Fibroblast of lung (primary cell): Measurements from ENCODE around the gene RMDN2. TPM values are rescaled to one million over a fixed set of nuclear protein-coding genes. Genes with fewer than 3 reads are reported as not detected.

Source experiments
- DNase-seq, 2 donors: peaks; one replicate each; pipeline versions ENCODE4 v3.0.0 to v3.0.0-alpha.2; 2010; ENCODE audit warnings: low read depth in 2 of 2
- H2AFZ ChIP-seq: 2 replicates; pipeline ENCODE4 v1.5.1; 2012; ENCODE audit warnings: low read length, control low read depth, inconsistent platforms
- H3K27ac ChIP-seq: 2 replicates; pipeline ENCODE4 v1.5.1; 2011; ENCODE audit warnings: low read length, control low read depth; ENCODE audit not compliant: insufficient read depth
- H3K27me3 ChIP-seq: 2 replicates; pipeline ENCODE4 v1.5.1; 2011; ENCODE audit warnings: mild to moderate bottlenecking, low read length; ENCODE audit not compliant: control insufficient read depth, insufficient read depth
- H3K36me3 ChIP-seq: 2 replicates; pipeline ENCODE4 v1.5.1; 2011; ENCODE audit warnings: low read length; ENCODE audit not compliant: control insufficient read depth, insufficient read depth
- H3K4me1 ChIP-seq: 2 replicates; pipeline ENCODE4 v1.5.1; 2011; ENCODE audit warnings: low read length; ENCODE audit not compliant: control insufficient read depth, insufficient read depth; ENCODE audit errors: extremely low read depth
- H3K4me2 ChIP-seq: 2 replicates; pipeline ENCODE4 v1.5.1; 2011; ENCODE audit warnings: low read length, control low read depth; ENCODE audit not compliant: insufficient read depth; ENCODE audit errors: extremely low read depth
- H3K4me3 ChIP-seq, 4 experiments: fragments of 200-600 bp in 1 of 4; sonication (generic) in 1 of 4; replicated peaks in 1 of 4; 2 replicates each; pipeline ENCODE4 v1.5.1; 2011 to 2016; ENCODE audit warnings: low read length in 4 of 4, low read depth in 3 of 4, mild to moderate bottlenecking in 3 of 4, control low read depth in 2 of 4, inconsistent platforms in 1 of 4, mixed read lengths in 1 of 4; ENCODE audit not compliant: insufficient read depth in 1 of 4; ENCODE audit errors: control extremely low read depth in 1 of 4
- H3K79me2 ChIP-seq: 2 replicates; pipeline ENCODE4 v1.5.1; 2012; ENCODE audit warnings: mild to moderate bottlenecking, low read length, inconsistent platforms; ENCODE audit not compliant: control insufficient read depth, insufficient read depth
- H3K9ac ChIP-seq: 2 replicates; pipeline ENCODE4 v1.5.1; 2011; ENCODE audit warnings: mild to moderate bottlenecking, low read length, control low read depth; ENCODE audit not compliant: insufficient read depth
- H3K9me3 ChIP-seq: 2 replicates; pipeline ENCODE4 v1.5.1; 2012; ENCODE audit warnings: low read depth, low read length; ENCODE audit not compliant: control insufficient read depth, insufficient read depth
- H4K20me1 ChIP-seq: 2 replicates; pipeline ENCODE4 v1.5.1; 2011; ENCODE audit warnings: low read length; ENCODE audit not compliant: control insufficient read depth, insufficient read depth; ENCODE audit errors: extremely low read depth
- CTCF ChIP-seq, 2 donors: IDR thresholded peaks in 1 of 2; conservative IDR thresholded peaks in 1 of 2; 1 replicate in 1 of 2; 2 replicates in 1 of 2; pipeline ENCODE4 v1.5.1; 2011 to 2012; ENCODE audit warnings: low read length in 2 of 2, control low read depth in 1 of 2, inconsistent platforms in 1 of 2, low read depth in 1 of 2, mild to moderate bottlenecking in 1 of 2
- EZH2 ChIP-seq: IDR thresholded peaks from 2 replicates; pipeline ENCODE4 v1.5.1; 2012; ENCODE audit warnings: low read length, control low read depth, mild to moderate bottlenecking; ENCODE audit errors: missing control alignments
- polyA plus RNA-seq, 2 donors: library from polyadenylated mRNA; depleted of rRNA in 1 of 2; stranded (reverse) in 1 of 2; unstranded in 1 of 2; fragments of >200 nt; gene quantifications; 2 replicates each; pipeline ENCODE4 v1.2.1, GENCODE V29; 2011 to 2012; ENCODE audit warnings: missing spikeins in 1 of 2
- total RNA-seq: library from RNA; depleted of rRNA; stranded (reverse); fragments of >200 nt; gene quantifications from 2 replicates; pipeline ENCODE4 v1.2.1, GENCODE V29; 2014

Gene RMDN2
- total and polyA plus RNA-seq, 2 donors (not counting 1 experiment from before 2014, with no cell fraction given), result 5.4 to 9.2 TPM

DNA sequence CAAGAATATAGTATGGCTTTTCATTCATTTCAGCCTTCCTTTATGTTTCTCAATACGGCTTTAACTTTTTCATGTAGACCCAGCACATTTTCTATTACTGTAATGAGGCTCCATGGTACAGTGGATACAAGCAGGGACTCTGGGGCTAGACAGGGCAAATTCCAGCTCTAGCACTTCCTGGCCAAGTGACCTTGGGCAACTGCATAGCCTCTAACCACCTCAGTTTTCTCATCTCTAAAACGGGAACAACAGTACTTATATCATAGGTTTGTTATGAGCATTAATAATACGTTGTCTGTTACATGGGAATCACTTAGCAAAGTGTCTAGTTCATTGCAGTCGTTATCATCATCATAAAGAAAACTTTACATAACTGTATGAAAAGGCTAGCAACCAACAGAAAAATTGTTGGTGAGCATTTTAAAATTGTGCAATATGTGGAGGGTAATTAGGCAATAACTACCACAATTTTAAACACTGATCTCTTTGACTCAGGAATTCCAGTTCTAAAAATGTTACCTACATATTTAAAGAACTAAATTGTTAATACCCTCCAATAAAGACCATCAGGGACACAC is 13.7 kb upstream of the RMDN2 start:
- Histone ChIP-seq H3K36me3 (no peaks in the 10 kb centered on the region), H3K4me2 (no peak overlapping the region), H3K79me2 (no peaks in the 10 kb centered on the region)

GRCh38 chr2:37912056-37912455 is 13.0 kb upstream of the RMDN2 start:
- H3K9me3 ChIP-seq, result no peaks in the 10 kb centered on the region
- TF ChIP-seq EZH2 (no peak), CTCF (conservative IDR thresholded peaks at IDR 0.05 in 1 of 2, IDR thresholded peaks at IDR 0.05 in 1 of 2; ENCODE audit: low read depth in 1 of 2, low read length in 2 of 2) (no peak)
- no peak overlapping the region for H2AFZ ChIP-seq
- no peaks in the 10 kb centered on the region for H3K27me3 ChIP-seq
- H3K9ac ChIP-seq, result no peak overlapping the region
- no peaks in the 10 kb centered on the region for H3K36me3 ChIP-seq
- no peaks in the 10 kb centered on the region for H3K79me2 ChIP-seq
- no peak overlapping the region for H3K27ac ChIP-seq
- no peaks in the 10 kb centered on the region for H4K20me1 ChIP-seq
- no peak overlapping the region for H3K4me3 ChIP-seq
- peaks cover 2% of the 10 kb centered on the region for H3K4me1 ChIP-seq
- peak; percentile 60 to 79 for DNase-seq
- no peak overlapping the region for H3K4me2 ChIP-seq

More for the DNA sequence above, 13.7 kb upstream of the RMDN2 start:
- Histone ChIP-seq H3K4me3 (no peak overlapping the region), H3K9ac (no peak overlapping the region), H4K20me1 (no peaks in the 10 kb centered on the region), H2AFZ (no peak overlapping the region), H3K9me3 (no peaks in the 10 kb centered on the region), H3K4me1 (no peaks in the 10 kb centered on the region), H3K27ac (no peak overlapping the region), H3K27me3 (no peaks in the 10 kb centered on the region)
- peak in 1 of 2 donors; percentile 60 for DNase-seq
- TF ChIP-seq EZH2 (no peak), CTCF (conservative IDR thresholded peaks at IDR 0.05 in 1 of 2, IDR thresholded peaks at IDR 0.05 in 1 of 2; ENCODE audit: low read depth in 1 of 2, low read length in 2 of 2) (no peak)

DNA sequence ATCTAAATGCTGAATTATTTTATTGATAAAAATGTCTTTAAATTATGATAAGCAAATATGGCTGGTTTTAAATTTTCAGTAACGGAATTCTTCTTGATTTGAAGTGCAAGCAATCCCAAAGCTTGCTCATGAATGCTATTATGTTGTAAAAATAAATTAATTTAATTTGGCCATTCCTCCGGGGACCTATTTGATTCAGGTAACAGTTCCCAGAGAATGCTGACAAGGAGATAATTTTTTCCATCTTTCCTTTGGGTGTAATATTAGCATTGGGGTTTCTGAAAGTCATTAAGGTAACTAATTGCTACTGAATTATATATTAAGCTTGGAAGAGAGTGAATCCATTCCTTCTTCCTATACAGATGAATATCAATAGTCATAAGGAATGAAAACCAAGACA is 12.5 kb upstream of the RMDN2 start:
- TF ChIP-seq EZH2 (no peak), CTCF (conservative IDR thresholded peaks at IDR 0.05 in 1 of 2, IDR thresholded peaks at IDR 0.05 in 1 of 2; ENCODE audit: low read depth in 1 of 2, low read length in 2 of 2) (no peak)
- H4K20me1 ChIP-seq, result no peaks in the 10 kb centered on the region
- H3K9ac ChIP-seq, result no peak overlapping the region
- H3K4me3 ChIP-seq, result no peak overlapping the region
- DNase-seq, result no peak
- no peaks in the 10 kb centered on the region for H3K36me3 ChIP-seq
- H2AFZ ChIP-seq, result no peak overlapping the region
- H3K27ac ChIP-seq, result no peak overlapping the region
- no peak overlapping the region for H3K4me2 ChIP-seq
- H3K4me1 ChIP-seq, result peaks cover 5% of the 10 kb centered on the region
- H3K9me3 ChIP-seq, result no peaks in the 10 kb centered on the region
- H3K27me3 ChIP-seq, result no peaks in the 10 kb centered on the region
- H3K79me2 ChIP-seq, result no peaks in the 10 kb centered on the region
